IMR-90 (cell line): ENCODE results near the gene CTNND2. TPM values are rescaled to one million over a fixed set of nuclear protein-coding genes. Genes with fewer than 3 reads are reported as not detected.

ENCODE experiments used
- ATAC-seq: fragments of 200-7000 bp; cut with Tn5 transposase; 2 replicates; pipeline ENCODE4 v1.9.1; 2020; ENCODE audit warnings: low read depth, mild to moderate bottlenecking, moderate library complexity
- BruUV-seq: library from RNA; stranded (reverse); fragments of 400-500 nt; replicated peaks from 2 replicates; lab custom pipeline; 2021; lab: Mats Ljungman, UMichigan
- CTCF ChIA-PET: fragments of 300-600 bp; formaldehyde crosslinking; extraction: SDS; loops from one replicate; lab custom pipeline; 2021; ENCODE audit warnings: antibody characterized with exemption; lab: Yijun Ruan, JAX
- POLR2A ChIA-PET: fragments of 300-600 bp; sonication (Branson Sonifier 250); formaldehyde crosslinking; loops from one replicate; lab custom pipeline; 2022; ENCODE audit warnings: antibody characterized with exemption; ENCODE audit not compliant: unreplicated experiment; lab: Charles Lee
- DNase-seq: peaks from one replicate; pipeline ENCODE4 v3.0.0; 2013
- H2AFZ ChIP-seq: replicated peaks from 2 replicates; pipeline ENCODE3; 2013; ENCODE audit warnings: low read length, mild to moderate bottlenecking; ENCODE audit not compliant: poor library complexity
- H2AK5ac ChIP-seq: 2 replicates; pipeline ENCODE4 v1.6.1; 2013; ENCODE audit warnings: low read depth, low read length, inconsistent platforms
- H2AK9ac ChIP-seq: replicated peaks from 2 replicates; pipeline ENCODE3; 2013; ENCODE audit warnings: mild to moderate bottlenecking, low read depth, low read length, moderate library complexity; ENCODE audit not compliant: poor library complexity
- H2BK120ac ChIP-seq: 2 replicates; pipeline ENCODE4 v1.6.1; 2013; ENCODE audit warnings: low read depth, low read length, inconsistent platforms
- H2BK15ac ChIP-seq: 3 replicates; pipeline ENCODE4 v1.6.1; 2013; ENCODE audit warnings: low read depth, low read length, inconsistent platforms
- H2BK20ac ChIP-seq: 2 replicates; pipeline ENCODE4 v1.6.1; 2013; ENCODE audit warnings: low read depth, mild to moderate bottlenecking, inconsistent platforms, low read length, moderate library complexity
- H2BK5ac ChIP-seq: 2 replicates; pipeline ENCODE4 v1.6.1; 2013; ENCODE audit warnings: mild to moderate bottlenecking, low read depth, low read length, inconsistent platforms; ENCODE audit not compliant: poor library complexity, severe bottlenecking
- H3K14ac ChIP-seq: replicated peaks from 2 replicates; pipeline ENCODE4 v1.6.1; 2013; ENCODE audit warnings: low read depth, low read length, inconsistent platforms
- H3K18ac ChIP-seq: 2 replicates; pipeline ENCODE4 v1.6.1; 2013; ENCODE audit warnings: low read depth, low read length, control low read depth
- H3K23ac ChIP-seq: 2 replicates; pipeline ENCODE4 v1.6.1; 2013; ENCODE audit warnings: low read depth, low read length, inconsistent platforms
- H3K27ac ChIP-seq: 2 replicates; pipeline ENCODE4 v1.5.1; 2013; ENCODE audit warnings: mild to moderate bottlenecking, control low read depth, low read length; ENCODE audit not compliant: insufficient read depth
- H3K27me3 ChIP-seq: 2 replicates; pipeline ENCODE4 v1.6.1; 2013; ENCODE audit warnings: low read length; ENCODE audit not compliant: control insufficient read depth, insufficient read depth
- H3K36me3 ChIP-seq: 2 replicates; pipeline ENCODE4 v1.6.1; 2013; ENCODE audit warnings: low read length, mixed read lengths; ENCODE audit not compliant: control insufficient read depth, insufficient read depth
- H3K4ac ChIP-seq: 2 replicates; pipeline ENCODE4 v1.6.1; 2013; ENCODE audit warnings: low read depth, low read length, inconsistent platforms
- H3K4me1 ChIP-seq: 2 replicates; pipeline ENCODE4 v1.6.1; 2013; ENCODE audit warnings: low read length, mixed read lengths; ENCODE audit not compliant: control insufficient read depth, insufficient read depth
- H3K4me2 ChIP-seq: 2 replicates; pipeline ENCODE4 v1.6.1; 2013; ENCODE audit warnings: low read depth, mild to moderate bottlenecking, control low read depth, low read length, moderate library complexity
- H3K4me3 ChIP-seq: 2 replicates; pipeline ENCODE4 v1.5.1; 2013; ENCODE audit warnings: low read depth, mild to moderate bottlenecking, control low read depth, low read length, moderate library complexity; ENCODE audit not compliant: insufficient read depth
- H3K56ac ChIP-seq: 2 replicates; pipeline ENCODE4 v1.6.1; 2013; ENCODE audit warnings: low read length, inconsistent platforms; ENCODE audit not compliant: insufficient read depth; ENCODE audit errors: extremely low read depth
- H3K79me1 ChIP-seq, 2 experiments: 2 replicates each; pipeline ENCODE4 v1.6.1; 2013; ENCODE audit warnings: low read length in 2 of 2, inconsistent platforms in 1 of 2, low read depth in 1 of 2
- H3K9ac ChIP-seq: 2 replicates; pipeline ENCODE4 v1.6.1; 2013; ENCODE audit warnings: low read depth, low read length, control low read depth
- H3K9me1 ChIP-seq: 2 replicates; pipeline ENCODE4 v1.6.1; 2013; ENCODE audit warnings: low read length, inconsistent platforms; ENCODE audit not compliant: insufficient read depth
- H3K9me3 ChIP-seq: 2 replicates; pipeline ENCODE4 v1.6.1; 2013; ENCODE audit warnings: low read length; ENCODE audit not compliant: control insufficient read depth, insufficient read depth
- H4K20me1 ChIP-seq: 2 replicates; pipeline ENCODE4 v1.6.1; 2013; ENCODE audit warnings: low read length, inconsistent platforms; ENCODE audit not compliant: insufficient read depth
- H4K5ac ChIP-seq: 2 replicates; pipeline ENCODE4 v1.6.1; 2013; ENCODE audit warnings: mild to moderate bottlenecking, low read depth, low read length, control low read depth
- H4K8ac ChIP-seq, 2 experiments: 2 replicates each; pipeline ENCODE4 v1.6.1; 2013; ENCODE audit warnings: low read depth in 2 of 2, low read length in 2 of 2, control low read depth in 1 of 2, inconsistent platforms in 1 of 2
- H4K91ac ChIP-seq: 2 replicates; pipeline ENCODE4 v1.6.1; 2013; ENCODE audit warnings: low read depth, low read length, inconsistent platforms; ENCODE audit not compliant: insufficient read depth
- CEBPB ChIP-seq: IDR thresholded peaks from 2 replicates; pipeline ENCODE4 v1.6.1; 2012; ENCODE audit warnings: low read depth, low read length, improper control_type of control experiment
- MAFK ChIP-seq: IDR thresholded peaks from 2 replicates; pipeline ENCODE4 v1.6.1; 2012; ENCODE audit warnings: low read depth, low read length, improper control_type of control experiment
- MAZ ChIP-seq: IDR thresholded peaks from 2 replicates; pipeline ENCODE4 v1.6.1; 2012; ENCODE audit warnings: low read depth, mild to moderate bottlenecking, low read length, improper control_type of control experiment, moderate library complexity, borderline replicate concordance
- MXI1 ChIP-seq: IDR thresholded peaks from 2 replicates; pipeline ENCODE4 v1.6.1; 2012; ENCODE audit warnings: low read depth, mild to moderate bottlenecking, low read length, moderate library complexity, borderline replicate concordance
- RCOR1 ChIP-seq: IDR thresholded peaks from 2 replicates; pipeline ENCODE4 v1.6.1; 2012; ENCODE audit warnings: mild to moderate bottlenecking, low read length, improper control_type of control experiment; ENCODE audit not compliant: insufficient replicate concordance
- SMC3 ChIP-seq: fragments of 150-350 bp; IDR thresholded peaks from 2 replicates; pipeline ENCODE4 v1.6.1; 2016; ENCODE audit warnings: low read depth, mild to moderate bottlenecking, antibody characterized with exemption, low read length, moderate library complexity
- USF2 ChIP-seq: fragments of 150-350 bp; IDR thresholded peaks from 2 replicates; pipeline ENCODE4 v1.6.1; 2017; ENCODE audit warnings: mild to moderate bottlenecking, antibody characterized with exemption, low read length, low read depth
- WGBS, 2 experiments: methylation state at CpG; one replicate each; pipeline versions ENCODE4 v1.1.5 to v1.1.7; 2013; ENCODE audit warnings: missing lambda C conversion rate in 2 of 2; ENCODE audit not compliant: insufficient read length in 1 of 2; ENCODE audit errors: extremely low coverage in 2 of 2; 5-methylcytosine and 5-hydroxymethylcytosine counted together
- dilution Hi-C: fragments of 300-500 bp; cut with HindIII; formaldehyde crosslinking; loops from one replicate; pipeline ENCODE4 v1.14.3; 2018; ENCODE audit warnings: low sequenced_read_pairs; ENCODE audit not compliant: unreplicated experiment
- in situ Hi-C: fragments of 300-500 bp; cut with MboI; formaldehyde crosslinking; loops from 3 replicates; pipeline ENCODE4 v1.14.3; 2019; ENCODE audit warnings: low sequenced_read_pairs, inconsistent platforms, mixed read lengths
- intact Hi-C: fragments of 100-400 bp; cut with micrococcal nuclease; formaldehyde crosslinking; loops from 2 replicates; pipeline ENCODE4 v1.10.0; 2022
- polyA plus RNA-seq, 3 experiments: library from polyadenylated mRNA; depleted of rRNA; stranded (reverse); fragments of >200 nt; gene quantifications; 2 replicates each; pipeline ENCODE4 v1.2.3, GENCODE V29; 2012; ENCODE audit warnings: low replicate concordance in 1 of 3
- total RNA-seq: library from RNA; depleted of rRNA; stranded (reverse); fragments of >200 nt; gene quantifications from 2 replicates; pipeline ENCODE4 v1.2.3, GENCODE V29; 2012

Gene CTNND2
- total and polyA plus RNA-seq, 2 of the 4 experiments (the other 2 are of a cell fraction) = not detected

GRCh38 chr5:11760934-11761603 is 143.2 kb downstream of the CTNND2 start:
- Histone ChIP-seq H4K5ac (no peak overlapping the region), H3K36me3 (no peaks in the 10 kb centered on the region), H3K4me3 (no peak overlapping the region), H3K9me1 (no peaks in the 10 kb centered on the region), H3K4ac (no peak overlapping the region), H3K79me1 (no peaks in the 10 kb centered on the region), H3K27ac (no peak overlapping the region), H2AFZ (no peak overlapping the region), H3K14ac (no peak overlapping the region), H3K4me2 (no peak overlapping the region), H3K23ac (no peak overlapping the region), H2BK5ac (no peak overlapping the region), H2AK9ac (no peak overlapping the region), H2BK15ac (no peak overlapping the region), H4K20me1 (no peaks in the 10 kb centered on the region), H3K27me3 (no peaks in the 10 kb centered on the region), H2BK120ac (no peak overlapping the region), H3K9me3 (peaks cover 5% of the 10 kb centered on the region), H4K8ac (no peak overlapping the region), H2BK20ac (no peak overlapping the region), H4K91ac (no peak overlapping the region), H2AK5ac (no peak overlapping the region), H3K4me1 (no peaks in the 10 kb centered on the region), H3K9ac (no peak overlapping the region), H3K18ac (no peak overlapping the region), H3K56ac (no peak overlapping the region)
- ATAC-seq (no peak), DNase-seq (no peak)
- in situ Hi-C loops = no loop called here
- TF ChIP-seq RCOR1 = no peak
- no peak for TF ChIP-seq SMC3
- TF ChIP-seq MXI1 = no peak
- no peak for TF ChIP-seq CEBPB
- TF ChIP-seq MAZ = no peak
- no peak for TF ChIP-seq MAFK
- no peak for TF ChIP-seq USF2
- no CpG with 5 or more reads among the region's 8 CpGs for WGBS, 2 experiments
- no TSS peak for BruUV-seq
- POLR2A ChIA-PET = no interaction called here
- CTCF ChIA-PET = no interaction called here
- intact Hi-C loops = no loop called here
- dilution Hi-C loops = no loop called here
